ENCODE results near the gene PARD3. TPM values are rescaled to one million over a fixed set of nuclear protein-coding genes. Genes with fewer than 3 reads are reported as not detected.

The PARD3 gene
- total RNA-seq, 2 donors from 2014 or later: 31.6 to 41.6 TPM

- Histone ChIP-seq H3K27ac (peak overlapping the region; percentile 0 to 42), H3K36me3 (no peaks in the 10 kb centered on the region), H3K4me3 (no peak overlapping the region), H3K27me3 (no peaks in the 10 kb centered on the region), H3K9me3 (no peaks in the 10 kb centered on the region), H3K4me1 (peaks cover 0 to 31% of the 10 kb centered on the region in 2 donors)
- DNase-seq (ENCODE audit: low spot score): no peak
- no peak for TF ChIP-seq CTCF (IDR thresholded peaks at IDR 0.05)
Observed at GRCh38 chr10:34538281-34538829, 276.7 kb downstream of the PARD3 start.

GRCh38 chr10:34537629-34538231 lies 277.4 kb downstream of the PARD3 start:
- H3K27me3 ChIP-seq: no peaks in the 10 kb centered on the region
- no peaks in the 10 kb centered on the region for H3K36me3 ChIP-seq
- H3K4me3 ChIP-seq: no peak overlapping the region
- no peaks in the 10 kb centered on the region for H3K9me3 ChIP-seq
- H3K27ac ChIP-seq: peak overlapping the region; percentile 0 to 42
- no peak for TF ChIP-seq CTCF (IDR thresholded peaks at IDR 0.05)
- H3K4me1 ChIP-seq: peaks cover 0 to 31% of the 10 kb centered on the region in 2 donors
- DNase-seq (ENCODE audit: low spot score): no peak

GRCh38 chr10:34535872-34536271 lies 279.2 kb downstream of the PARD3 start:
- Histone ChIP-seq H3K9me3 (no peaks in the 10 kb centered on the region), H3K27me3 (no peaks in the 10 kb centered on the region), H3K4me1 (peaks cover 0 to 31% of the 10 kb centered on the region in 2 donors), H3K4me3 (no peak overlapping the region), H3K27ac (no peak overlapping the region), H3K36me3 (no peaks in the 10 kb centered on the region)
- TF ChIP-seq CTCF (IDR thresholded peaks at IDR 0.05): no peak
- DNase-seq (ENCODE audit: low spot score): no peak

DNA sequence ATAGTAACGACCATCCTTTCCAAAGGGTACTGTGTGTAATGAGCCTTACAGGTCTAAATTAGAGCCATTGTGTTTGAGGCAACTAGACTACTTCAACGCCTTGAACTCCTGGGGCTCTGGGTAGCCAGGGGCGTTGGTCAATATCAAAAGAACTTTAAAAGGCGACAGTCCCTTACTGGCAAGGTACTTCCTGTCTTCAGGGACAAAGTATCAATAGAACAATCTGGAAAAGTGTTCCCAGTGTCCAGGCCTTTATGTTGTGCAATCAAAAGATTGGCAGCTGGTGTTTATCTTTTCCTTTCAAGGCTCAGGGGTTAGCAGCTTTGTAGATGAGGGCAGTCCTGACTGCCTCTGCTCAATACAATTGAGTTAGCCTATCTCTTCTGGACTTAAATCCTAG lies 284.3 kb downstream of the PARD3 start:
- TF ChIP-seq CTCF (IDR thresholded peaks at IDR 0.05): no peak
- H3K27ac ChIP-seq: no peak overlapping the region
- no peaks in the 10 kb centered on the region for H3K9me3 ChIP-seq
- H3K4me1 ChIP-seq: peaks cover 0 to 28% of the 10 kb centered on the region in 2 donors
- DNase-seq (ENCODE audit: low spot score): no peak
- no peaks in the 10 kb centered on the region for H3K27me3 ChIP-seq
- H3K4me3 ChIP-seq: no peak overlapping the region
- no peaks in the 10 kb centered on the region for H3K36me3 ChIP-seq

- peaks cover 0 to 25% of the 10 kb centered on the region in 2 donors for H3K4me1 ChIP-seq
- no peaks in the 10 kb centered on the region for H3K27me3 ChIP-seq
- no peak for TF ChIP-seq CTCF (IDR thresholded peaks at IDR 0.05)
- no peak overlapping the region for H3K27ac ChIP-seq
- no peaks in the 10 kb centered on the region for H3K9me3 ChIP-seq
- no peaks in the 10 kb centered on the region for H3K36me3 ChIP-seq
- no peak for DNase-seq (ENCODE audit: low spot score)
- H3K4me3 ChIP-seq: no peak overlapping the region
Observed at GRCh38 chr10:34528320-34528719, 286.8 kb downstream of the PARD3 start.
